Mammary epithelial cell (primary cell): Measurements from ENCODE around the gene KIR2DL1.
"Not testable (repeated sequence)": the region's sequence is repeated elsewhere in the genome, so short reads cannot be mapped to it uniquely, and the experiment has no call there.

Experiments used
- CTCF ChIP-seq, 2 donors: IDR thresholded peaks in 1 of 2; conservative IDR thresholded peaks in 1 of 2; 2 replicates each; pipeline ENCODE4 v1.5.1; 2011 to 2012; ENCODE audit warnings: inconsistent platforms in 2 of 2, low read length in 2 of 2, mild to moderate bottlenecking in 2 of 2, control low read depth in 1 of 2, low read depth in 1 of 2; ENCODE audit not compliant: insufficient read depth in 1 of 2; ENCODE audit errors: extremely low read depth in 1 of 2
- EZH2 ChIP-seq: IDR thresholded peaks from 2 replicates; pipeline ENCODE4 v1.6.1; 2012; ENCODE audit warnings: low read length, inconsistent platforms, borderline replicate concordance

GRCh38 chr19:54744080-54744479, 25.5 kb upstream of the KIR2DL1 start:
- TF ChIP-seq CTCF (conservative IDR thresholded peaks at IDR 0.05 in 1 of 2, IDR thresholded peaks at IDR 0.05 in 1 of 2; ENCODE audit: extremely low read depth in 1 of 2, insufficient read depth in 1 of 2, low read depth in 1 of 2, low read length in 2 of 2); EZH2: not testable (repeated sequence)
